SK-N-SH treated with all-trans-retinoic acid at 6 μM for 48 hours (cell line): Measurements from ENCODE around the gene SLC8A2.

Source experiments
- ATAC-seq: fragments of 200-7000 bp; cut with Tn5 transposase; 3 replicates; pipeline ENCODE4 v1.9.1; 2020; ENCODE audit warnings: mild to moderate bottlenecking, moderate library complexity
- ARNTL ChIP-seq: fragments of 450-650 bp; formaldehyde crosslinking; IDR thresholded peaks from 2 replicates; pipeline ENCODE4 v1.5.0; 2020; ENCODE audit warnings: low read depth, mild to moderate bottlenecking, moderate library complexity, borderline replicate concordance
- BACH2 ChIP-seq: fragments of 250-450 bp; sonication (Bioruptor Pico); IDR thresholded peaks from 2 replicates; pipeline ENCODE4 v1.9.0; 2021; ENCODE audit warnings: mild to moderate bottlenecking, borderline replicate concordance
- CSDC2 ChIP-seq: fragments of 250-450 bp; sonication (Bioruptor Pico); IDR thresholded peaks from 2 replicates; pipeline ENCODE4 v1.5.0; 2020; ENCODE audit warnings: mild to moderate bottlenecking, moderate library complexity
- ESRRG ChIP-seq: fragments of 250-450 bp; sonication (Bioruptor Pico); IDR thresholded peaks from 2 replicates; pipeline ENCODE4 v1.6.1; 2021; ENCODE audit warnings: mild to moderate bottlenecking
- GLIS3 ChIP-seq: fragments of 250-450 bp; sonication (Bioruptor Pico); IDR thresholded peaks from 2 replicates; pipeline ENCODE4 v1.5.0; 2020; ENCODE audit warnings: mild to moderate bottlenecking, moderate library complexity
- ISL1 ChIP-seq: fragments of 250-450 bp; sonication (Bioruptor Pico); IDR thresholded peaks from 2 replicates; pipeline ENCODE4 v2.1.2; 2022; ENCODE audit warnings: mild to moderate bottlenecking, moderate library complexity
- RARB ChIP-seq: fragments of 250-450 bp; sonication (Bioruptor Pico); IDR thresholded peaks from 2 replicates; pipeline ENCODE4 v1.8.0; 2021; ENCODE audit warnings: mild to moderate bottlenecking, moderate library complexity
- TCF4 ChIP-seq: fragments of 250-450 bp; sonication (Bioruptor Pico); IDR thresholded peaks from 2 replicates; pipeline ENCODE4 v1.8.0; 2021; ENCODE audit warnings: mild to moderate bottlenecking, moderate library complexity, borderline replicate concordance
- ZC3H10 ChIP-seq: fragments of 250-450 bp; sonication (Bioruptor Pico); IDR thresholded peaks from 2 replicates; pipeline ENCODE4 v1.5.1; 2021; ENCODE audit warnings: mild to moderate bottlenecking, moderate library complexity
- ZFP3 ChIP-seq: fragments of 250-450 bp; sonication (Bioruptor Pico); IDR thresholded peaks from 2 replicates; pipeline ENCODE4 v1.5.0; 2020; ENCODE audit warnings: mild to moderate bottlenecking, moderate library complexity
- ZFP30 ChIP-seq: fragments of 450-650 bp; formaldehyde crosslinking; IDR thresholded peaks from 2 replicates; pipeline ENCODE4 v1.5.0; 2022; ENCODE audit warnings: mild to moderate bottlenecking, moderate library complexity
- ZNF565 ChIP-seq: fragments of 450-650 bp; formaldehyde crosslinking; conservative IDR thresholded peaks from 2 replicates; pipeline ENCODE4 v1.5.0; 2020; ENCODE audit warnings: low read depth, mild to moderate bottlenecking, moderate library complexity
- ZNF70 ChIP-seq: fragments of 450-650 bp; formaldehyde crosslinking; IDR thresholded peaks from 2 replicates; pipeline ENCODE4 v1.5.0; 2020; ENCODE audit warnings: mild to moderate bottlenecking, moderate library complexity
- ZNF8 ChIP-seq: fragments of 450-650 bp; formaldehyde crosslinking; IDR thresholded peaks from 2 replicates; pipeline ENCODE4 v1.5.0; 2020; ENCODE audit warnings: mild to moderate bottlenecking, moderate library complexity
- TF ChIP-seq, protein P1 (sequence below): fragments of 250-450 bp; sonication (Bioruptor Pico); IDR thresholded peaks from 2 replicates; pipeline ENCODE4 v1.8.0; 2020; ENCODE audit warnings: mild to moderate bottlenecking, moderate library complexity, borderline replicate concordance
- TF ChIP-seq, protein P2 (sequence below): fragments of 250-450 bp; sonication (Bioruptor Pico); IDR thresholded peaks from 2 replicates; pipeline ENCODE4 v1.5.1; 2020; ENCODE audit warnings: low read depth, mild to moderate bottlenecking, moderate library complexity
- TF ChIP-seq, protein P3 (sequence below): fragments of 250-450 bp; sonication (Bioruptor Pico); IDR thresholded peaks from 2 replicates; pipeline ENCODE4 v1.8.0; 2021; ENCODE audit warnings: low read depth, mild to moderate bottlenecking, moderate library complexity, borderline replicate concordance
- TF ChIP-seq, protein P4 (sequence below): fragments of 250-450 bp; sonication (Bioruptor Pico); IDR thresholded peaks from 2 replicates; pipeline ENCODE4 v1.5.0; 2020; ENCODE audit warnings: mild to moderate bottlenecking, moderate library complexity

The SLC8A2 gene

DNA sequence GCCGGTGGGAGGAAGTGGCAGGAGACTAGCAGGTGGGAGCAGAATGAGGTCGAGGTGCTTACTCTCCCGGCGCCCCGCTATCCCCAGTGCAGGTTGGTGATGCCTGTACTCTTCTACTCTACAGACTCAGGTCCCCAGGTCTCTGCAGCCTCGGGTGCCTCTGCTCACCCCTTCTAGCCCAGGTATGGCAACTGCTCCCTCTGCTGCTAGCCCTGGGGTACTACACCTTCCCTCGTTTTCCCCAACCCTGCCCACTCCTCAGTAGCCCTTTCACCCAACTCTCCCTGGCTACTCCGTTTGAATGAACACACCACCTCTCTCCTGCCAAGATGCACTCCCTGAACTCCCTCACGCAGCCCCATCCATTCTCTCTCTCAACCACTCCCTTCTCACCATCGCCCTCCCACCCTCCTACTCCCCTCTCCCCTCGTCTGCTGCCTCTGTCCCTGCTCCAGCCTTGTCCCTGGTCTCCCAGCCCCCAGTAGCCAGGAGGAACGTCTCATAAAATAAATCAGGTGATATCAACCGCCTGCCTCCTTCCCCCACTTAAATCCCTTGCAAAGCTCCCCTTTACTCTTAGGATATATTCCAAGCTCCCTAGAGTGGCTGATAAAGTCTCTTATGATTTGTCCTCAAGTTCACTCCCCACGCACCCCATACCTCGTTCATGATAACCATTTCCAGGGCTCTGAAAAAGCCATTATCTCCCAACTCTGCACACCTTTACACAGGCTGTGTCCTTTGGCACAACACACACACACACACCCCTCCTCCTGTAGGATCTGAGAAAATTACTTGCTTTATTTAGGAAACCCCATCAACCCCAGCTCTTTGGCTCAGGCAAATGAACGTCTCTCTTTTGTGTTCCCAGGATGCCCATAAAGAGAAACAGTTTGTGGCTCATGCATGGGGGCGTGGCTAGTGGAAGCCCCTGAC is 44.2 kb downstream of the SLC8A2 start:
- peak; percentile 82 for ATAC-seq
- TF ChIP-seq ZNF70 (CRISPR knock-in tag), result peak; percentile 67; the same call in 1 of the 2 replicates
- no peak for TF ChIP-seq BACH2 (CRISPR knock-in tag)
- no peak for TF ChIP-seq RARB (CRISPR knock-in tag)
- no peak for TF ChIP-seq ZNF565 (CRISPR knock-in tag)
- TF ChIP-seq, protein P1, sequence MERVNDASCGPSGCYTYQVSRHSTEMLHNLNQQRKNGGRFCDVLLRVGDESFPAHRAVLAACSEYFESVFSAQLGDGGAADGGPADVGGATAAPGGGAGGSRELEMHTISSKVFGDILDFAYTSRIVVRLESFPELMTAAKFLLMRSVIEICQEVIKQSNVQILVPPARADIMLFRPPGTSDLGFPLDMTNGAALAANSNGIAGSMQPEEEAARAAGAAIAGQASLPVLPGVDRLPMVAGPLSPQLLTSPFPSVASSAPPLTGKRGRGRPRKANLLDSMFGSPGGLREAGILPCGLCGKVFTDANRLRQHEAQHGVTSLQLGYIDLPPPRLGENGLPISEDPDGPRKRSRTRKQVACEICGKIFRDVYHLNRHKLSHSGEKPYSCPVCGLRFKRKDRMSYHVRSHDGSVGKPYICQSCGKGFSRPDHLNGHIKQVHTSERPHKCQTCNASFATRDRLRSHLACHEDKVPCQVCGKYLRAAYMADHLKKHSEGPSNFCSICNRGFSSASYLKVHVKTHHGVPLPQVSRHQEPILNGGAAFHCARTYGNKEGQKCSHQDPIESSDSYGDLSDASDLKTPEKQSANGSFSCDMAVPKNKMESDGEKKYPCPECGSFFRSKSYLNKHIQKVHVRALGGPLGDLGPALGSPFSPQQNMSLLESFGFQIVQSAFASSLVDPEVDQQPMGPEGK (CRISPR knock-in tag), result peak; percentile 69; the same call in 1 of the 2 replicates
- TF ChIP-seq ZFP3, result no peak
- TF ChIP-seq GLIS3 (CRISPR knock-in tag), result peak; percentile 51; the same call in 1 of the 2 replicates
- 0 out of 2 replicates have a peak, but pooled peaks have one; percentile 30 for TF ChIP-seq ESRRG (CRISPR knock-in tag)
- TF ChIP-seq, protein P2, sequence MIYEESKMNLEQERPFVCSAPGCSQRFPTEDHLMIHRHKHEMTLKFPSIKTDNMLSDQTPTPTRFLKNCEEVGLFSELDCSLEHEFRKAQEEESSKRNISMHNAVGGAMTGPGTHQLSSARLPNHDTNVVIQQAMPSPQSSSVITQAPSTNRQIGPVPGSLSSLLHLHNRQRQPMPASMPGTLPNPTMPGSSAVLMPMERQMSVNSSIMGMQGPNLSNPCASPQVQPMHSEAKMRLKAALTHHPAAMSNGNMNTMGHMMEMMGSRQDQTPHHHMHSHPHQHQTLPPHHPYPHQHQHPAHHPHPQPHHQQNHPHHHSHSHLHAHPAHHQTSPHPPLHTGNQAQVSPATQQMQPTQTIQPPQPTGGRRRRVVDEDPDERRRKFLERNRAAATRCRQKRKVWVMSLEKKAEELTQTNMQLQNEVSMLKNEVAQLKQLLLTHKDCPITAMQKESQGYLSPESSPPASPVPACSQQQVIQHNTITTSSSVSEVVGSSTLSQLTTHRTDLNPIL, result no peak

DNA sequence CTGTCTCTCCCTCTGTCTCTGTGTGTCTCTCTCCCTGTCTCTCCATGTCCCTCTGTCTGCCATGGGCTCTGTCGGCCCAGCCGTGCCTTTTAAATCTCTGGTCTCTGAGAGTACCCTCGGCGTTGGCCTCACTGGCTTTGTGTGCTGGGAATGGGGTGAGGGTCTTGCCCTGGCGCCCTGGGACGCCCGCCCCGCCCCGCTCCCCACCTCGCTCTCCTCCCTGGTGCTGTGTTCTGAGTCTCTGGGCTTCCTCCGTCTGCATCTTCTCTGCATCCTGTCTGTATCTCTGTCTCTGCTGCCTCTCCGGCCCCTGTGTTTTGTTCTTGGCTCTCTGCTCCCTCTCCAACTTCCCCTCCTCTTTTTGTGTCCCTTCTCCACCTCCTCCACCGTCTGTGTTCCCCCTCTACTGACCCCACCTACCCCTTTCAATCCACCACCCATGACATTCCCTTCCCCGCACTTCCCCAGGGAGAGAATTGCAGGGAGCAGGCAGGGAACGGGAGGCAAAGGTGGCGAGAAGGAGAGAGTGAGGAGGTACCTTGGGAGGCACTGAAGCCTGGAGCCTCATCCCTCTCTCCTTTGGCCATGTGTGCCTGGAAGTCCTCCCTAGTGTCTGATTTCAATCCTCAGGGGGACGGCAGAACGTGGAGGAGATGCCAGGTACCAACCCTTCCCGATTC is 48.4 kb downstream of the SLC8A2 start:
- TF ChIP-seq, protein P3, sequence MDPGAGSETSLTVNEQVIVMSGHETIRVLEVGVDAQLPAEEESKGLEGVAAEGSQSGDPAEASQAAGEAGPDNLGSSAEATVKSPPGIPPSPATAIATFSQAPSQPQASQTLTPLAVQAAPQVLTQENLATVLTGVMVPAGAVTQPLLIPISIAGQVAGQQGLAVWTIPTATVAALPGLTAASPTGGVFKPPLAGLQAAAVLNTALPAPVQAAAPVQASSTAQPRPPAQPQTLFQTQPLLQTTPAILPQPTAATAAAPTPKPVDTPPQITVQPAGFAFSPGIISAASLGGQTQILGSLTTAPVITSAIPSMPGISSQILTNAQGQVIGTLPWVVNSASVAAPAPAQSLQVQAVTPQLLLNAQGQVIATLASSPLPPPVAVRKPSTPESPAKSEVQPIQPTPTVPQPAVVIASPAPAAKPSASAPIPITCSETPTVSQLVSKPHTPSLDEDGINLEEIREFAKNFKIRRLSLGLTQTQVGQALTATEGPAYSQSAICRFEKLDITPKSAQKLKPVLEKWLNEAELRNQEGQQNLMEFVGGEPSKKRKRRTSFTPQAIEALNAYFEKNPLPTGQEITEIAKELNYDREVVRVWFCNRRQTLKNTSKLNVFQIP (CRISPR knock-in tag), result no peak
- TF ChIP-seq CSDC2 (CRISPR knock-in tag), result no peak
- no peak for TF ChIP-seq ZC3H10 (CRISPR knock-in tag)
- TF ChIP-seq ZNF70 (CRISPR knock-in tag), result no peak
- TF ChIP-seq ARNTL (CRISPR knock-in tag), result no peak
- TF ChIP-seq, protein P2, result no peak
- TF ChIP-seq, protein P4, sequence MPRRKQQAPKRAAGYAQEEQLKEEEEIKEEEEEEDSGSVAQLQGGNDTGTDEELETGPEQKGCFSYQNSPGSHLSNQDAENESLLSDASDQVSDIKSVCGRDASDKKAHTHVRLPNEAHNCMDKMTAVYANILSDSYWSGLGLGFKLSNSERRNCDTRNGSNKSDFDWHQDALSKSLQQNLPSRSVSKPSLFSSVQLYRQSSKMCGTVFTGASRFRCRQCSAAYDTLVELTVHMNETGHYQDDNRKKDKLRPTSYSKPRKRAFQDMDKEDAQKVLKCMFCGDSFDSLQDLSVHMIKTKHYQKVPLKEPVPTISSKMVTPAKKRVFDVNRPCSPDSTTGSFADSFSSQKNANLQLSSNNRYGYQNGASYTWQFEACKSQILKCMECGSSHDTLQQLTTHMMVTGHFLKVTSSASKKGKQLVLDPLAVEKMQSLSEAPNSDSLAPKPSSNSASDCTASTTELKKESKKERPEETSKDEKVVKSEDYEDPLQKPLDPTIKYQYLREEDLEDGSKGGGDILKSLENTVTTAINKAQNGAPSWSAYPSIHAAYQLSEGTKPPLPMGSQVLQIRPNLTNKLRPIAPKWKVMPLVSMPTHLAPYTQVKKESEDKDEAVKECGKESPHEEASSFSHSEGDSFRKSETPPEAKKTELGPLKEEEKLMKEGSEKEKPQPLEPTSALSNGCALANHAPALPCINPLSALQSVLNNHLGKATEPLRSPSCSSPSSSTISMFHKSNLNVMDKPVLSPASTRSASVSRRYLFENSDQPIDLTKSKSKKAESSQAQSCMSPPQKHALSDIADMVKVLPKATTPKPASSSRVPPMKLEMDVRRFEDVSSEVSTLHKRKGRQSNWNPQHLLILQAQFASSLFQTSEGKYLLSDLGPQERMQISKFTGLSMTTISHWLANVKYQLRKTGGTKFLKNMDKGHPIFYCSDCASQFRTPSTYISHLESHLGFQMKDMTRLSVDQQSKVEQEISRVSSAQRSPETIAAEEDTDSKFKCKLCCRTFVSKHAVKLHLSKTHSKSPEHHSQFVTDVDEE (CRISPR knock-in tag), result no peak
- no peak for TF ChIP-seq ISL1 (CRISPR knock-in tag)
- no peak for TF ChIP-seq ZNF8 (CRISPR knock-in tag)
- TF ChIP-seq TCF4 (CRISPR knock-in tag), result no peak
- no peak for TF ChIP-seq ZFP3
- no peak for TF ChIP-seq GLIS3 (CRISPR knock-in tag)
- ATAC-seq, result no peak

DNA sequence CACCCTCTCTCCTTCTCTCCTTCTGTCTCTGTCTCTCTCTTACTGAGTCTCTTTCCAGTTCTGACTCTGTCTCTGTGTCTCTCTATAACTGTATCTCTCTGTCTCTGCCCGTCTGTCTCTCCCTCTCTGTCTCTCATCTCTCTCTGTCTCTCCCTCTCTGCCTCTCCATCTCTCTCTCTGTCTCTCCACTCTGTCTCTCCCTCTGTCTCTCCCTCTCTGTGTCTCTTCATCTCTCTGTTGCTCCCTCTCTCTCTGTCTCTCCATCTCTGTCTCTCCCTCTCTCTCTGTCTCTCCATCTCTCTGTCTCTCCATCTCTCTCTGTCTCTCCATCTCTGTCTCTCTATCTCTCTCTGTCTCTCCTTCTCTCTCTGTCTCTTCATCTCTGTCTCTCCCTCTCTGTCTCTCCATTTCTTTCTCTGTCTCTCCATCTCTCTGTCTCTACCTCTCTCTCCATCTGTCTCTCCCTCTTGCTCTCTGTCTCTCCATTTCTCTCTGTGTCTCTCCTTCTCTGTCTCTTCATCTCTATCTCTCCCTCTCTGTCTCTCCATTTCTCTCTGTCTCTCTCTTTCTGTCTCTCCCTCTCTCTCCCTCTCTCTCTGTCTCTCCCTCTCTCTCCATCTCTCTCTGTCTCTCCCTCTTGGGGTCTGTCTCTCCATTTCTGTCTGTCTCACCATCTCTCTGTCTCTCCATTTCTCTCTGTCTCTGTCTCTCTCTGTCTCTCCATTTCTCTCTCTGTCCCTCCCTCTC is 49.1 kb downstream of the SLC8A2 start:
- TF ChIP-seq, protein P1 (CRISPR knock-in tag), result no peak
- TF ChIP-seq ZFP30 (CRISPR knock-in tag), result no peak
- no peak for TF ChIP-seq ZC3H10 (CRISPR knock-in tag)
- TF ChIP-seq, protein P3 (CRISPR knock-in tag), result no peak
- TF ChIP-seq TCF4 (CRISPR knock-in tag), result no peak
- ATAC-seq, result no peak
